Activated CD4-positive, CD25-positive, alpha-beta regulatory T cell (primary cell): ENCODE measurements around the gene PCED1B.
A peak's percentile ranks its signal among the peaks of the same experiment; 100 is the strongest.

ENCODE experiments used
- DNase-seq, 4 experiments: peaks; one replicate each; lab custom pipeline; 2025; lab: John Stamatoyannopoulos, UW

The PCED1B gene

DNA sequence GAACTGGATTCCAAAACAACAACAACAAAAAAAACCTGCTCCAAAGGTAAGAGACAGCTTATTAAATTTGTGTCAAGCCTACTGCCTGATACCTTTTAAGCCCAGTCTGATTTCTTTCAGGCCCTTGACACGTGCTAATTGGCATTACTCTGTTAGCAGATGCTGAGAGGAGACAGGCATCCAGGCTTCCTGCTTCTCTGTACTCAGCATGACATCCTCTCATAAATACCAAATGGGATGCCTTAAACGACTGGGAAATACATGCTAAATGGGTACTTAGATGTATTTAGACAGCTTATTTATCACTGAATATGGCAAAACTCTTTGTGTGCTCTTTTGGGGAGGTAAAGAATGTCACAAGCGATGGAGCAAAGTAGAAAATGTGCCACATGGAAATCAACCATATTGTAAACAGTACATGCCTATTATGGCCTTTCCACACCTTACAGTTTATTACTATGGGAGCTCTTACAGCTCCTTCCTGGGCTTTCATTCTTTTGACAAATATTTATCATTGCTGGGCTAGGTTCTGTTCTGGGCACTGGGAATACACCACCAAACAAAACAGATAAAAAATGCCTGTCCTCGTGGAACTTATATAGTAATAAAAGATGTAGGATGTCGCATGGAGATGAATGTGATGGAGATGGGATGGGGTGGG is 11.5 kb upstream of the PCED1B start:
- DNase-seq, result no peak

- DNase-seq, result no peak
Measured at GRCh38 chr12:47068539-47068938, 10.9 kb upstream of the PCED1B start.

GRCh38 chr12:47070310-47070709 is 9.1 kb upstream of the PCED1B start:
- DNase-seq, result no peak

DNA sequence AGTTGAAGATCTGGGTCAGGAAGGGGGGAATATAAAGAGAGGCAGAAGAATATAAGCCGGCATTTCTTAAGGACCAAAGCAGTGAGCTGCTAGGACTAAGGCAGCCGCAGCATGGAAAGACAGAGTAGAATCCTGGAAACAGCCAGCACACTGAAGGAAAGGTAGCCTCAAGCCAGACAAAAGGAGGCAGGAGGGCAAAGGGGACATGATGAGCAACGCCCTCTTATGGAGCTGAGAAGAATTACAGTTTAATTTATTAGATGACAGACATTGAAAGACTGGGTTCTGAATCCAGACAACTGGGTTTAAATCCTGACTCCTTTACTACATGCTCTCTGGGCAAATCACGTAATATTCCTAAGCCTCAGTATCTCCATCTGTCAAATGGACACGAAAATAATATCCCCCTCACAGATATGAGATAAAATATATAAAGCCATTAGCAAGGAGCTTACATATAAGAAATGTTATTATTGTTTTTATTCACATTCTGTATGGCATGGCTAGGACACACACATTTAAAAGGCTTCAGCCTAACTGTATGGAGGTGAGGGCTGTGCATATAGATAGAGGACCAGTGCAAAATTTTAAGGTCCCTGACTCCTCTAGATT is 8.1 kb upstream of the PCED1B start:
- no peak for DNase-seq

GRCh38 chr12:47073951-47074350 is 5.5 kb upstream of the PCED1B start:
- DNase-seq, result no peak

DNA sequence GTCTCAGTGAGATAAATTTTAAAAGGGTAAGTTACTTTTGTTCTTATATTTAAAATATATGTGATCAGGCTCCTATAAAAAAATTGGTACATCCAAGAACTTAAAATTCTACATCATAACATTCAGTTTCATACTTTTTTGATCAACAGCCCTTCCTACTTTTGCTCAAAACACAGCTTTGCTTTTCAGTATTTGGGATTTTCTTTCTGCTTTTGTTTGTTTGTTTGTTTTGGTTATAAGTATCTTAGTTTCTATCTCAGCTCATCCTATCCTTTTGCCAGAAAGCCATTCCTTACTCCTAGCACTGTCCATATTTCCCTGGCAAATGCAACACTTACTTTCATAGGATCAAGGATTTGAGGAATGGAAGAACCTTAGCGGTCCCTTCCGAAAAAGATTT is 4.7 kb upstream of the PCED1B start:
- no peak for DNase-seq

DNA sequence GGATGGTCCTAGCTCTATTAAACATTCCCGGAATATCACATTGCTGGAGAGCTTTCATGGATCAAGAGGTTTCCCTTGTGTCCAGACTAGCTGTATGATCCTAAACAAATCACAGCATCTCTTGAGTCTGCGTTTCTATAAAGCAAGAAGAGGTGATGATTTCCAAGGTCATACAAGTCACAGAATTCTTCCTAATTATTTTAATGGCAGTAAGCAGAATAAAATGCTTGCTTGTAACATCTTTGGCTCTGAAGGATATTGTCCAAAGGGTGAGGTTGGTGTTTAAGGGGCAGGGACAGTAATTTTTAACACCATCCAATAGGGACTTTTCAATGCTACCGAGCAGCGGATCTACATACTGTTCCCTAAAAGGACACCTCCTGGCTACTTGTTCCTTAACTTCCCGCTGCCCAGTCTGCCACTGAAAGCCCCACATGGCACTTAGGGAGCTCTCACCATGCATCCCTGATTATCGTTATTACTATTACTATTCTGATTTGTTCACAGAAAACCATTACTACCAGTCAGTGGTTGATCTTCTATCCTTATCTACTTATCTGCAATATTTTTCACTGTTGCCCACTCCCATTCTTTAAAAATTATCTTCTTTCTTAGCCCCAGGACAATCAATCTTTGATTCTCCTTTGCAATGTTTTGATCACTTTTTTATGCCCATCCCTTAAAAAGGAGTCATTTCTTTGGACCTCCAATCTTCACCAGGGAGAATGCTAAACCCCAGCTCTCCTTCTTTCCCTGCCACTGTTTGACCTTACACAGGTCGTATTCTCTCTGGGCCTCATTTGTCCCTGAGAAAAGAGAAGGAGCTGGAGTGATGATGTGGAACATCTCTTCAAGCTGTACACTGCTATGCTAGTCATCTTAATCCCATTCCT is 4.0 kb upstream of the PCED1B start:
- no peak for DNase-seq

GRCh38 chr12:47077206-47078085 is 2.0 kb upstream of the PCED1B start:
- DNase-seq, result no peak

- no peak for DNase-seq
Measured at GRCh38 chr12:47078086-47078395, 1.4 kb upstream of the PCED1B start.

DNA sequence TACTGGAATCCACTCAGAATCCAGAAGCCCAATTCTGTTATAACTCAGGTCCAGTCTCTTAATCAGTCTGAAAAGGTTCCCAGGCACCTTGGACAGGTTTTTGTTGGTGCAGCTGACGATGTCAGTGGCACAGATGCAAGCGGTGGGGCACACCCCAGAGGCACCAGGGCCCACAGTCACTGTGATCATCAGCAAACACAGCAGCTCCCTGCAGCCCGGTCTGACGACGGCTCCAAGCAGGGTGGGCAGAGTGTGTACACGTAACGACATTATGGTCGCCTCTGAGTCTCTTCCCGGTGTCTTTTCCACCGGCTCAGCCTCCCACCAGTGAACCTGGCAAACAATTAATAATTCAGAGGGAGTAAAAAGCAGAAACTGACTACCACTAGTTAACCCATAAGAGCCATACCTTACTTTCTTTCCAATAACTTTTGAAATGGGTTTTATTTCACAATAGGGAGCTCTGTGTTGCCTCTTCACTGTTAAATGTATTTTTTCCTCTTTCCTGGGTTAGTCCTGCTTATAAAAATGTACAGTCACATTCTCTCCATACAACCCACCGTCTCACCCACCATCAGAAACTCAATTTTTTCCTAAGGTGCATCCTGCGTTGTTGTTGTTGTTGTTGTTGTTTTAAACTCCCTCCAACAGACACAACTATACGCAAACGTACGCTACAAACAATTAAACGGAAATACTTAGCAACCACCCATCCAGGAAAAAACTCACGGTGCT is 521 bp upstream of the PCED1B start:
- DNase-seq, result peak in 2 of 4 experiments; percentile 9 to 17

GRCh38 chr12:47079981-47080724 is 732 bp downstream of the PCED1B start:
- DNase-seq, result no peak

DNA sequence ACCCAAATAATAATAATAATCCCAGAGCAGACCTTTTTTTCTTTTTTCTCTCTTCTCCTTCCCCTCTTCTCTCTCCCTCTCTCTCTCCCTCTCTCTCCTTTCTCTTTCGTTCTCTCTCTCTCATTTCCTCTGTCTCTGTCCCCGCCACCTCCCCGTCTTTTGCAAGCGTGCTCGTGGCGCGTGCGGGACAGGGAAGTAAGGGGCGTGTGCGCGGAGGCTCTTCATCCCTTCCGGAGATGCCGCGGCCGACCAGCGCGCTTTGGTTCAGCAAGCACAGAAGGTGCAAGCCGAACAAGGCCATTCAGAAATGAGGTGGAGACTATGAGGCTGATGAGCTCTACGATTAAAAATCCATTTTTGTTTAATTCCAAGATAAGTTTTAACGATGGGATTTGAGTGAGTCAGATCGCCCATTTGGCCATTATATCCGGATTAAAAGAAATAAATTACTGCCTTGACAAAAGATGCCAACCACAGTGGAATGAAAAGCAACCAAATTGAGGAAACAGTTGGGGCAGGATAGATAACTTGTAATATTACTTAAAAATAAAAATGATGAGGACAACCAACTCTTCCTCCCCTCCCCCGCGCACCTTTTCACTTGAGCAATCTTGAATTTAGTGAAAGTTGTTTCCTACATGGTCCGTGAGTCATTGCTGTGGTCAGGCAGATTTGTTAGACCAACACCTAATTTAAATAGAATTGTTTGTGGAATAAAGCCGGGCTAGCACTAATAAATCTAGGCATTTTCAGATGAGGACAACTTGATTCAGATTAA is 1.5 kb downstream of the PCED1B start:
- peak in 2 of 4 experiments; percentile 1 to 5 for DNase-seq

- no peak for DNase-seq
Measured at GRCh38 chr12:47082283-47082682, 2.9 kb downstream of the PCED1B start.

DNA sequence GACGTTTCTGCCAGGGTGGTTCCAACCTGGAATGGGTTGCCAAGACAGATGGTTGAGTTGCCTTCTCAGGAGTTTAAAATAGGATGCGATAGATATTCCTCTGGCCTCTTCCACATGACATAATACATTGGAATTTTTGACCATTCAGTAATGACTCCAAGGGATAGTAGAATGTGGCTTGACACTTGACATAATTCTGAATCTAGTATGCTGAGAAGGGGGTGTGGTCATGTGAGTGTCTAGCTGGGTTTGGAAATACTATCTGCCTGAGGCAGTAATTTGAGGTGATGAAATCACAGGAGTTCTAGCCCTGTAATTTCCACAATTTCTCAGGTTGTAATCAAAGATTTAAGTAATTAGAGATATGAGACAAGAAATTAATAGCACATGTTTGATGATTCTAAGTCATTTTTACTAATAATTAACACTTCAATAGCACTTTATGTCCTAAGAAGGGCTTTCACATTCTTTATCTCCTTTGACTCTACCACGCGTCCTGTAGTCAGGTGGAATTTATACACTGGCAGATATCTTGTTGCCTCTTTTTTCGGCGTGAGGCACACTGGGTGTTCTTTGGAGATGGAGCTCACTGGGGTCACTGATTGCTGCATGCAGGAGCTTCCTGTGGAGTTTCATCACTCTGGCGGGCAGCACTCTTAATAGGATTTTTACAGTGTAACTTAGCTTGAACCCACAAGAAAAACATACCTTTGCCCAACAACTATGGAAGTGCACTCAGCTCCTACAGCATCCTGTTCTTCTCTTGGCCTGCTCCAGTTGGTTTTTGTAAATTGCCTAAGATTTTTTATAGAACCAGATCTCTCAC is 3.6 kb downstream of the PCED1B start:
- DNase-seq, result no peak

DNA sequence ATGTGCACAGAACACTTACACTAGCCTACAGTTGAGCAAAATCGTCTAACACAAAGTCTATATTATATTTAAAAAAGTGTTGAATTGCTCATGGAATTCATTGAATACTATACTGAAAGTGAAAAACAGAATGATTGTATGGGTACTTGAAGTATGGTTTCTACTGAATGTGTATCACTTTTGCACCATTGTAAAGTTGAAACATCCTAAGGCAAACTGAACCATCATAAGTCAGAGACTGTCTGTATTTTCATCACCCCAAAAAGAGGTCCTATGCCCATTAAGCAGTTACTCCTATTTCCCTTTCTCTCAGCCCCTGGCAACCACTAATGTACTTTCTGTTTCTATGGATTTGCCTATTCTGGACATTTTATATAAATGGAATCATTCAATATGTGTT is 4.8 kb downstream of the PCED1B start:
- no peak for DNase-seq

- peak in 2 of 4 experiments; percentile 3 to 9 for DNase-seq
Measured at GRCh38 chr12:47085815-47086252, 6.4 kb downstream of the PCED1B start.

DNA sequence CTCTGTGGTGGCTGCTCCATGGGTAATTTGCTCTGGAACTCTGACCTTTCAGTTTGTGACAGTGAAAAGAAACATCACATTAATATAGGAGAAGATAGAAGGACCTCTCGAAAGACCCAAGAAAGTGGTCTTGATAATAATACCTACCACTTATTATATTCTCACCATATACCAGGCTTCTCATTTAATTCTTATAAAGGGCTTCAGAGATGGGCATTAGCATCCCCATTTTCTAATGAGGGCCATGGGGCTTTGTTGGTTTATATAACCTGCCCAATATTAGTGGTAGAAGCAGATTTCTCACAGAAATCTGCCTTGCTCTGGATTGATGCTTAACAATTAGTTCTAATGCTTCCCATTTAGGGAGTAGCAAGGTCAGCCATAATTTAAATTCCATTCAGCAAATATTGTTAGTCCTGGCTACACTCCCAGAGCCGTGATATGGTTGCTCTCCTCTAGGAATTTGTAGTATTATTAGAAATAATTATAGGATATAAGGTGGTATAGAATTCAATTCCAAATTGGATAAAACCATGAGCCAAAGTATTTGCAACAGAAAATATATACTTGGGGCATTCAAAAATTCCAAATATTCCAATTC is 7.8 kb downstream of the PCED1B start:
- DNase-seq, result no peak
